COR-L47 (cell line): Measurements from ENCODE around the gene WNT6.

Experiments
- DNase-seq: peaks from one replicate; lab custom pipeline; 2025; lab: John Stamatoyannopoulos, UW

The WNT6 gene

DNA sequence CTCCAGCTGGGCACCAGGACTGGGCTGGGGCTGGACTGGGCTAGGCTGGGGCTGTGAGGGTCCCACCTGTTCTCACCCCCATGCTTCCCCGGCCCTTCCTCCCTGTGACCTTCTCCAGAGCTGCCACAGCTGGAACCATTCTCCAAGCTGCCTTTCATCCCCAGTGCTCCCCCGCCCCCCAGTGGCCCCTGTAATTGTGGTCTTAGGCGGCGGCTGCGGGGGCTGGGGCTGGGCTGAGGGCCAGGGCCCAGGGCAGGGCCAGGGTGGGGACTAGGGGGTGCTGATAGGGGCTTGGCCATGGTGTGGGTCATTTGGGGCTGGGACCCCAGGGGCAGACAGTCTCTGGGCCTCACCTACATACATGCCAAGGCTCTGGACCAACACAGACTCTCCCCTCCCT lies 18.3 kb downstream of the WNT6 start:
- DNase-seq: no peak

GRCh38 chr2:218878486-218878885 lies 18.9 kb downstream of the WNT6 start:
- no peak for DNase-seq

DNA sequence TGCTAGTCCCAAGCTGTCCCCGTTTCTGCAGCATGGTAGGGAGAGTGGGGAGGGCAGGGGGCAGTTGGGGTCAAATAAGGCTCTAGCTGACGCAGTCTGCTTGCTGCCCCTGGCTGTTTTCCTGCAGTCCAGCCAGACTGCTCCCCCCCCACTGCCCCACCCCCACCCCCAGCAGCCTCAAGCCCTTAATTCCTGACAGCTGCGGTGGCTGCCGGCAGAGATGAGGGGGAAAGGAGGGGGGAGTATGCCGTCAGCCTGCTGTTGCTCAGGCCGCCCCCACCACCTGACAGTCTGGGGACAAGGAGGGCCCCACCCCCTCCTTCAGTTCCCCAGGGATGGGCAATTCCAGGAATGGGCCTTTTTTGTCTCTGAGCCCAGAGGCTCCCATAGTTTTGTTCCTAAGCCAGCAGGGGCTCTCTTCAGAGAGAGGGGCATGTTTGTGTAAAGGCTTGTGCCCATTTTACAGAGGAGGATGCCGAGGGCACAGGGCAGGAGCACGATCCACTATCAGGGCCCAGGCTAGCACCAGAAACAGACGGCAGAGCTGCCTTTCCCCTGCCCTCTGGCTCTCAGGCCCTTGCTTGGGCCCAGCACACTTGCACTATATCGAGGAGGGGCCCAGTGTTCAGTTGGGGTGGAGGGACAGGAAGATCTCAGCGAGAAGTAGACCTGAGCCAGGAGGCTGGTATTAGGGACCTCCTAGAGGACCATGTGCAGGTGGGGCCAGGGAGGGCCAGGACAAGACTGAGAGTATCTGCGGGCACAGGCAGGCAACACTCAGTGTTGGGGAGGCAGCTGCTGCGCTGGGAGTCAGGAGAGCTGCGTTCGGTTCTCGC lies 19.5 kb downstream of the WNT6 start:
- DNase-seq: peak; percentile 19

DNA sequence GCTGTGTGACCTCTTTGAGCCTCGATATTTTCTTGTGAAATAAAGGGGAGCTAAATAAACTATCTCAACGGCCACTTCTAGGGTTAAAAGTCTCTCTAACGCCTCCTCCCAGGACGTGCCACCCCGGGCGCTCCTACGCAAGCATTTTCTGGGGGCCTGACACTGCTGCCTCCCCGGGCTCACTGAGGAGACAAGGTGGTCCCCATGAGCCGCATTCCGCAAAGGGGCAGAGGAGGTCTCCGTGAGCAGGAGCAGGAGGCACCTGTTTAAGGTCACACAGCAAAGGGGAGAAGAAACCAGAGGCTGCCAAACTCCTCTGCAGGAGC lies 20.1 kb downstream of the WNT6 start:
- DNase-seq: no peak

DNA sequence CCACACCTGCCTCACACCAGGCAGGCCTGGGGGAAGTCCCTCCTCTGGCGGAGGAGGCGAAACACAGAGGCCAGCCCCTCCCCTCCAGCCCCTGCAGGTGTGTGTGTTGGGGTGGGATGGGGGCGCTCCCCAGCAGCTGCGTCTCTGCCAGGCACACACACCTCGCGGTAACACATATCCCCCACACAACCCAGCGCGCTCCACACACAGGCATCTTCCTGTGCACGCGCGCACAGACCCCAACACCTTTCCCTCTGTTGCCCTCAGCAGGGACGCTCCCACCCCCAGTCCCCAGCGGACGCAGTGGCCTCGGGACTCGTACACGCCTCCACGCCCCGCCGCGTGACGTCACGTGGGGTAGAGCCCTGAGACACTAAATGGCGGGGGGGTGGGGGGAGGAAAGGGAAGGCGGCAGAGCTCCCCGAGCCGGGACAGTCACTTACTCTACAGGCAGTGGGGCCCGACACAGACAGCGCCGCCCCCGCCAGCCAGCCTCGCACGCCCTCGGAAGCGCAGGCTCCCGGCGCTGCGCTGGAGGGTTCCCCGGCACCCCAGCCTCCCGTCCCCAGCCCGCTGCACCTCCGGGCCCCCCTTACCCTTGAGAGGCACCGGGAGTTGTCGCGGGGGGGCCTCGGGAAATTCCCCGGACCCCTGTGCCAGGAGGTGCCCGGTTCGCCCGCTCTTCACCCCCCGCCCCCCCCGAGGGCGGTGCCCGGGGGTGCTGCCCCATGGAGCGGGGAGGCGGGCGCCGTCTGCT lies 20.7 kb downstream of the WNT6 start, which contains the start of gene WNT10A:
WNT10A (plus strand) TSS at position 751 of the 757 bp plus-strand sequence. CDS start 144 bp downstream, outside the sequence.
- peak; percentile 88 for DNase-seq

- no peak for DNase-seq
These were observed 21.4 kb downstream of the WNT6 start for GRCh38 chr2:218880859-218881594.

- DNase-seq: no peak
These were observed 22.3 kb downstream of the WNT6 start for GRCh38 chr2:218881744-218882460.

DNA sequence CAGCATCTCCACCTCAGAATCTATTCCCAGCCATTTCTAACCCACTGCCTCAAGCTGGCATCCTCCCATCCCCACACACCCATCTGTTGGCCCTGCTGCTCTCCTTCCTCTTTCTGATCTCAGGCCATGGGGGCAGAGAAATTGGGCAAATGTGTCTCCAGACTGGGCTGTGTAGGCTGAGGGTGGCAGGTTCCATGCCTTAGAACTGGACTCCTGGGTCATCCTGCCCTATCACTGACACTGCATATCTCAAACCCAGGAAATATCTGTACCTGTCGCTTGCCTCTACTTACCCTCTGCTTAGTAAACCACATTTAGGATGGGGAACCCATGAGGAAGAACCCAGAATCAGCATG lies 22.8 kb downstream of the WNT6 start:
- DNase-seq: no peak

- no peak for DNase-seq
These were observed 23.3 kb downstream of the WNT6 start for GRCh38 chr2:218882866-218883366.

DNA sequence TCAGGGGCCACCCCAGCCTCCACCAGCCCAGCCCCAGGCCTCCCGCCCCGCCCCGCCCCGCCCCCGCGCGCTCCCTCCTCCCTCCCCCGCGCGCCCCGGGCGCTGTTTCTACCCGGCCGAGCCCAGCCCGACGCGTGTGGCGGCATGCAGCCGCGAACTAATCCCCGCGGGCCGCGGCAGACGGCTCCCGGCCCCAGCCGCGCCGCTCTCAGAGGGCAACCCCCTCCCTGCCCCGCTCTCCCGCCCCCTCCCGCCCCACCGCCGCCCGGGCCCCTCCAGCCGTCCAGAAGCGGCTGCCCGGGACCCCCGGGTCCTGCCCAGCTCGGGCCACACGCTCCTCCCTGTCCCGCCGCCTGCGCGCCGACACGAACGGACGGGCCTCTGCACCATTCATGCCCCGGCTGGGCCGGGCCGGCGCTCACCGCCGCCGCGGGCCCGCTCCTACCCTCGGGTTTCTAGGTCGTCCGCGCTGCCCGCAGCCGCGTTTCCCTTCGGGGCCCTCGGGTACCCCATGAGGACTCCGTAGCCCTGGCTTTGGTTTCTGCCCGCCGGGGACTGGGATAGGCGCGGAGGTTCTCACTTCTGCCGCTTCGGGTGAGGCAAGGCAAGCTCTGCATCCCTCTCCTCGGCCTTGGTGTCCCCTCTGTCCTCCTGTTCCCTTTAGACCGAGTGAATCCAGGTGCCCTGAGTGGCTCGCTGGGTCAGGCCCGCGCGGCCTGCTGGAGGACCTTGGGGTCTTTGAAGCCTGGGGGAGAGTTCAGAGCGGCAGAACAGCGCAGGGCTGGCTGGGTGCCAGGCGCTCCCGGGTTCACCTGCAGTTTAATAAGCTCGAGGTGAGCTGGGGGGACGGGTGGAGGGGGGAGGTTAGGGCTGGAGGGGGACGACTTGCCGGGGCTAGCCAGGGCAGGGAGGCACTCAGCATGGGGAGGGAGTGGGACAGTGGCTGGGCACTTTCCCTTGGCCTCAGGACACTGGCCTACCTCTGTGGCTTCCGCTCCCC lies 24.2 kb downstream of the WNT6 start:
- DNase-seq: no peak

- no peak for DNase-seq
These were observed 24.9 kb downstream of the WNT6 start for GRCh38 chr2:218884519-218884918.

GRCh38 chr2:218885981-218886947 lies 26.7 kb downstream of the WNT6 start:
- peak; percentile 61 for DNase-seq

- no peak for DNase-seq
These were observed 27.5 kb downstream of the WNT6 start for GRCh38 chr2:218887079-218887478.

DNA sequence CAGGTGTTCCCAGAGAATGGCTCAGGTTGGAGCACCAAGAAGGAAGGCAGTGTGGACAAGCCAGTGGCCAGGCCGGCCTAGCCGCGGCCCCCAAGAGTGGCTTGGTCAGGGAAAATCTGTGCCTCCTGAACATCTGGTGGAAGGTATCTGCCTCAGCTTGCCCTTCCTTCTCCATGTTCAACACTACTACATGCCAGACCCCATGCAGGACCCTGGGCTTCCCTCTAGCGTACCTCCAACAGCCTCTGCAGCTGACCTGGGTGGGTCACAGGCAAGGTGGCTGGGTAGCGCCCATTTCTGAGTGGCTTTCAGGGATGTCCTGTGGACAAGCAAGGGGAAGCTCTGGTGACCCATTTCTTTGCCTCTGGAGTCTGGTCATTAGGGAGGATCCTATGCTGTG lies 28.7 kb downstream of the WNT6 start:
- no peak for DNase-seq

DNA sequence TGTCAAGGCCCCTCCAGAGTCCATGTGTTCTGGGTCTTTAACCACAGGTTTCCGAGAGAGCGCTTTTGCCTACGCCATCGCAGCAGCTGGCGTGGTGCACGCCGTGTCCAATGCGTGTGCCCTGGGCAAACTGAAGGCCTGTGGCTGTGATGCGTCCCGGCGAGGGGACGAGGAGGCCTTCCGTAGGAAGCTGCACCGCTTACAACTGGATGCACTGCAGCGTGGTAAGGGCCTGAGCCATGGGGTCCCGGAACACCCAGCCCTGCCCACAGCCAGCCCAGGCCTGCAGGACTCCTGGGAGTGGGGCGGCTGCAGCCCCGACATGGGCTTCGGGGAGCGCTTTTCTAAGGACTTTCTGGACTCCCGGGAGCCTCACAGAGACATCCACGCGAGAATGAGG lies 30.3 kb downstream of the WNT6 start:
- DNase-seq: no peak

GRCh38 chr2:218890369-218890768 lies 30.8 kb downstream of the WNT6 start:
- no peak for DNase-seq

- no peak for DNase-seq
These were observed 31.9 kb downstream of the WNT6 start for GRCh38 chr2:218891275-218892135.

DNA sequence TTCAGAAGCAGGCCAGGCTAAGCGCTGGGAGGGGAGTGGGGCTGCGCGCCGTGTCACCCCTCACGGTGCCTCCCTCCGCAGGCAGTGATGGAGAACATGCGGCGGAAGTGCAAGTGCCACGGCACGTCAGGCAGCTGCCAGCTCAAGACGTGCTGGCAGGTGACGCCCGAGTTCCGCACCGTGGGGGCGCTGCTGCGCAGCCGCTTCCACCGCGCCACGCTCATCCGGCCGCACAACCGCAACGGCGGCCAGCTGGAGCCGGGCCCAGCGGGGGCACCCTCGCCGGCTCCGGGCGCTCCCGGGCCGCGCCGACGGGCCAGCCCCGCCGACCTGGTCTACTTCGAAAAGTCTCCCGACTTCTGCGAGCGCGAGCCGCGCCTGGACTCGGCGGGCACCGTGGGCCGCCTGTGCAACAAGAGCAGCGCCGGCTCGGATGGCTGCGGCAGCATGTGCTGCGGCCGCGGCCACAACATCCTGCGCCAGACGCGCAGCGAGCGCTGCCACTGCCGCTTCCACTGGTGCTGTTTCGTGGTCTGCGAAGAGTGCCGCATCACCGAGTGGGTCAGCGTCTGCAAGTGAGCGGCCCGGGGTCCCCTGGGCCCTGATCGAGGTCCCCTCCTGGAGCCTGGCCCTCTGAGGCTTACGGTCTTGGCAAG lies 33.2 kb downstream of the WNT6 start:
- peak; percentile 84 for DNase-seq
